CD4-positive, alpha-beta T cell treated with Interleukin-1 beta for 1 hour (primary cell): ENCODE measurements around the gene RPN1.

Experiments used
- DNase-seq, 2 donors: peaks; one replicate each; pipeline ENCODE4 v3.0.0-alpha.2; 2020 to 2022

The RPN1 gene

GRCh38 chr3:128648940-128649663, 1.5 kb downstream of the RPN1 start:
- DNase-seq, result no peak

GRCh38 chr3:128648402-128648801, 2.2 kb downstream of the RPN1 start:
- DNase-seq, result no peak

- DNase-seq, result no peak
Measured at GRCh38 chr3:128647307-128647706, 3.3 kb downstream of the RPN1 start.

- DNase-seq, result no peak
Measured at GRCh38 chr3:128634075-128634611, 16.5 kb downstream of the RPN1 start.

- DNase-seq, result no peak
Measured at GRCh38 chr3:128632301-128632700, 18.3 kb downstream of the RPN1 start.

GRCh38 chr3:128629936-128630335, 20.7 kb downstream of the RPN1 start:
- no peak for DNase-seq

- DNase-seq, result no peak
Measured at GRCh38 chr3:128625409-128625945, 25.1 kb downstream of the RPN1 start.

- no peak for DNase-seq
Measured at GRCh38 chr3:128624526-128625138, 26.0 kb downstream of the RPN1 start.

- no peak for DNase-seq
Measured at GRCh38 chr3:128623762-128624176, 26.8 kb downstream of the RPN1 start.

- no peak for DNase-seq
Measured at GRCh38 chr3:128621931-128622330, 28.7 kb downstream of the RPN1 start.

- no peak for DNase-seq
Measured at GRCh38 chr3:128621234-128621633, 29.4 kb downstream of the RPN1 start.

GRCh38 chr3:128620268-128620691, 30.3 kb downstream of the RPN1 start:
- DNase-seq, result no peak

- peak in 1 of 2 donors; percentile 36 for DNase-seq
Measured at GRCh38 chr3:128619146-128619890, 31.3 kb downstream of the RPN1 start.

- DNase-seq, result no peak
Measured at GRCh38 chr3:128618398-128618726, 32.3 kb downstream of the RPN1 start.

GRCh38 chr3:128617557-128618397, 32.8 kb downstream of the RPN1 start:
- peak; percentile 99 for DNase-seq

GRCh38 chr3:128617270-128617556, 33.4 kb downstream of the RPN1 start:
- DNase-seq, result no peak

GRCh38 chr3:128616516-128617269, 33.9 kb downstream of the RPN1 start:
- DNase-seq, result peak in 1 of 2 donors; percentile 21

GRCh38 chr3:128614076-128614475, 36.5 kb downstream of the RPN1 start:
- no peak for DNase-seq

GRCh38 chr3:128613083-128613829, 37.4 kb downstream of the RPN1 start:
- DNase-seq, result no peak

- no peak for DNase-seq
Measured at GRCh38 chr3:128610451-128611070, 40.1 kb downstream of the RPN1 start.

GRCh38 chr3:128609294-128609693, 41.3 kb downstream of the RPN1 start:
- no peak for DNase-seq
